GM21515 (cell line): Measurements from ENCODE around the gene PJA1.

Source experiments
- ATAC-seq: cut with Tn5 transposase; IDR thresholded peaks from one replicate; pipeline ENCODE4 v1.9.1; 2021; ENCODE audit not compliant: unreplicated experiment

Gene PJA1

GRCh38 chrX:69172937-69173336 is 7.7 kb upstream of the PJA1 start:
- ATAC-seq, result no peak

GRCh38 chrX:69170319-69170718 is 5.1 kb upstream of the PJA1 start:
- ATAC-seq, result no peak

GRCh38 chrX:69163936-69164741 is 1.1 kb downstream of the PJA1 start:
- no peak for ATAC-seq

GRCh38 chrX:69162361-69162865 is 2.8 kb downstream of the PJA1 start:
- ATAC-seq, result no peak

GRCh38 chrX:69161786-69162349 is 3.4 kb downstream of the PJA1 start:
- no peak for ATAC-seq

- no peak for ATAC-seq
These were observed 3.9 kb downstream of the PJA1 start for GRCh38 chrX:69161371-69161770.

GRCh38 chrX:69158166-69158980 is 6.9 kb downstream of the PJA1 start:
- peak; percentile 87 for ATAC-seq

GRCh38 chrX:69156638-69157037 is 8.6 kb downstream of the PJA1 start:
- no peak for ATAC-seq

- no peak for ATAC-seq
These were observed 9.3 kb downstream of the PJA1 start for GRCh38 chrX:69155786-69156520.

GRCh38 chrX:69154051-69154450 is 11.2 kb downstream of the PJA1 start:
- no peak for ATAC-seq

- ATAC-seq, result no peak
These were observed 12.1 kb downstream of the PJA1 start for GRCh38 chrX:69153060-69153730.

- ATAC-seq, result no peak
These were observed 12.8 kb downstream of the PJA1 start for GRCh38 chrX:69152417-69152841.

GRCh38 chrX:69151866-69152284 is 13.4 kb downstream of the PJA1 start:
- no peak for ATAC-seq

- no peak for ATAC-seq
These were observed 14.8 kb downstream of the PJA1 start for GRCh38 chrX:69150281-69150960.

- no peak for ATAC-seq
These were observed 15.6 kb downstream of the PJA1 start for GRCh38 chrX:69149466-69150280.

GRCh38 chrX:69148946-69149345 is 16.3 kb downstream of the PJA1 start:
- no peak for ATAC-seq

- ATAC-seq, result no peak
These were observed 18.5 kb downstream of the PJA1 start for GRCh38 chrX:69146739-69147138.

GRCh38 chrX:69145714-69146113 is 19.5 kb downstream of the PJA1 start:
- ATAC-seq, result no peak
